Stimulated activated CD4-positive, alpha-beta T cell treated with anti-CD3 and anti-CD28 coated beads, Interleukin-12 subunit alpha, Interleukin-12 subunit beta, amount 100 ng/mL, for 24 hours (primary cell): Measurements from ENCODE around the gene ACY1.

ENCODE experiments used
- DNase-seq, 2 experiments: peaks; one replicate each; pipeline ENCODE4 v3.0.0-alpha.2; 2020; ENCODE audit warnings: low read depth in 2 of 2

The ACY1 gene

DNA sequence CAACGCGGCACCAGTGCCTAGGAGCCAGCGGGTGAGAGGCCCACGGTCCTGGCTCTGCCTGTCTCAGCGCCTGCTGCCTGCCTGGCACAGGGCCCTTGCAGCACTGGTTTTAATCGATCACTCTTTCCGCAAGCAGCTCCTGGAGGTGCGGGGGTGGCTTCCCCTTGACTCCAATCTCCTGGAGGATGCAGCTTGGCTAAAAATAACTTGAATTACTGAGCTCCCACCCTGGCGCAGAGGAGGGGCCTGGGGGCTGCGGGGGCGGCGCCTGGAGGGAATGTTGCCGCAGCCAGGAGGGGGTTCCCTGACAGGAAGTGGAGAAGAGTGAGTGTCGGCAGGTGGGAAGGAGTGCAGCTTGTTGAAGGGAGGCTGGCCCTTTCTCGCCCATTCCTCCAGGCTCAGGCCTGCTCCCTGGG, 22.2 kb downstream of the ACY1 start:
- DNase-seq = no peak

DNA sequence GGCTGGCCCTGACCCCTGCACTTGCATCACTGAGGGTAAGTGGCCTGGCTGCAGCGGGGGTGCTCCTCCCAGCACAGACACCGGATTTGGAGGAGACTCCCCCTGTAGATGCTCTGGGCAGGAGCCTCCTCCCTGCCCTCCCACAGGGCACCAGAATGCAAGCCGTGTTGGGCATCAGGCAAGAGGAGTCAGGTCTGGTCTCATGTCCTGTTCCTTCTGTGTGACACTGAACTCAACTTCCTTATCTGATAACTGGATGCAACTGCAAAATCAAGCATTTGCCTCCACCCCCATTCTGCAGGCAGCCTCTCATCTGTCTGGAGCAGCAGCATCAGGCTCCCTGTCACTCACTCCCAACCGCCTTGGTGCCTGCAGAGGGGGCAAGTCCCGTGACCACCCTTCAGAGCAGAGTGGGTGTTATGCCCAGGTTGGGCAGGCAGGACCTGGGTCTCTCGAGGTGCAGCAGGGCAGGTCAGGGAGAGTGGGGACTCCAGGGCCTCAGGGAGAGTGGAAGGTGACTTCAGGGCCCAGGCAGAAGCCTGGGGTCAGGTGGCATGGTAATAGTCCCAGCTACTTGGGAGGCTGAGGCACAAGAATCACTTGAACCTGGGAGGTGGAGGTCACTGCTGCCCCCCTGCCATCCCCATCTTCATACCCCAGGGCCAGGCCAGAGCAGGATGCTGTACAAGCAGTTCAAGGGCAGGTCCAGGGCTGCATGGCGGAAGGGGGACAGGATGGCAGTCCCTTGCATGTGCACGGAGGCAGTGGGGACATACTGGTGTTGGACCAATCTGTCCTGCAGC, 22.9 kb downstream of the ACY1 start:
- no peak for DNase-seq

DNA sequence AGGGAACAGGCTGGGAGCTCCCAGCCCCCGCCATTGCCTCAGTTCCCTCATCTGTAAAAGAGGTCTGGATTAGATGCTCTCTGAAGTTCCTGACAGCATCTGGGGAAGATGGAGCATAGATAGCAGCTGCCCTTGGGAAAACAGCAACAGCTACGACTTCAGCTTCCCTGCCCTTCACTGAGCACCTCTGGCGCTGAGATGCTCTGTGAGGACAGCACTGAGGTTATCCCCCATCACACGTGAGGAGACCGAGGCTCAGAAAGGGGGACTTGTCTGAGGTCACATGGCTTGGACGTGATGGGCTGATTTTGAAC, 23.4 kb downstream of the ACY1 start:
- no peak for DNase-seq

DNA sequence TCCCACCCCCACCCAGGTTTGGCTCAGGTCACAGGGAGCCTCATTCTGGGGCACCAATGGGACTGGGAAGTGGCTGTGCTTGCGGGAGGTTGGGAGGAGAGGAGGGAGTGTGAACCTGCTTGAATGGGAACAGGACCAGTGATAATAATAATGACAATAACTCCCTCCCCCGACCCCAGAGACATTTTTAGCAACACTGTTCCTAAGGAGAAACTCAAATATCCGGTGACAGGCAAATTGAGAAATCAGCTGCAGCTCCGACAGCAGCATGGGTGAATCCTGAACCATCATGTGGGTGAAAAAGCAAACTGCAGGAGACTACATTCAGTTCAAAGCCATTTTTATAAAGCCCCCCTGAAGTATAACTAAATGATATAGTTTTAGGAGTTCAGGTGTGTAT, 24.0 kb downstream of the ACY1 start:
- DNase-seq = no peak

DNA sequence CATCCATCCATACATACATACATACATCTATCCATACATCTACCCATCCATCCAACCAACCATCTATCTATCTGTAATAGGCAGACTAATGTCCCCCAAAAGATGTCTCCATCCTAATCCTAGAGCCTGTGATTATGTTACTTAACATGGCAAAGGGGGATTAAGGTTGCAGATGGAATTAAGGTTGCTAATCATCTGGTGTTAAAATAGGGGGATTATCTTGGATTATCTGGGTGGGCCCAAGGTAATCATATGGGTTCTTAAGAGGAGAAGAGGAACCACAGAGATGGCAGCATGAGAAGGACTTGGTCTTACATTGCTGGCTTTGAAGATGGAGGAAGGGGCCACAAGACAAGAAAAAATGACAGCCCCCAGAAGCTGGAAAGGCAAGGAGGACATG, 27.1 kb downstream of the ACY1 start:
- DNase-seq = no peak

DNA sequence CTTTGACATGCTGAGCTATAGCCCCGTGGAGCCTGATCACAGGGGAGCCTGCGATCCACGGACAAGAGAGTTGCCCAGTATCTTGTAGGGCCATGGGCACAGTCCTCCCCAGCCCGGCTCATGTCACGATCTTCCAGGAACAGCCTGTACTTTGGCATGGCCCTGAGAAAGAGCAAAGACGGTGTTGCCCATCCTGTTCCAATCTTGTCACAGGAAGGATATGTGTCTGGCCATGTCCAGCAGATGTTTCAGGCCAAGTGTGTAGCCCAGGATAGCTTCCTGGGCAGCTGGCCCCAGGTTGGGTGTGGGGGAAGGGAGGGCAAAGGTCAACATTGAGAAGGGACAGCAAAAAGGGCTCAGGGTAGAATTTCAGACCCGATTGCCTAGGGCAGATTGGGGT, 29.4 kb downstream of the ACY1 start:
- DNase-seq = no peak

DNA sequence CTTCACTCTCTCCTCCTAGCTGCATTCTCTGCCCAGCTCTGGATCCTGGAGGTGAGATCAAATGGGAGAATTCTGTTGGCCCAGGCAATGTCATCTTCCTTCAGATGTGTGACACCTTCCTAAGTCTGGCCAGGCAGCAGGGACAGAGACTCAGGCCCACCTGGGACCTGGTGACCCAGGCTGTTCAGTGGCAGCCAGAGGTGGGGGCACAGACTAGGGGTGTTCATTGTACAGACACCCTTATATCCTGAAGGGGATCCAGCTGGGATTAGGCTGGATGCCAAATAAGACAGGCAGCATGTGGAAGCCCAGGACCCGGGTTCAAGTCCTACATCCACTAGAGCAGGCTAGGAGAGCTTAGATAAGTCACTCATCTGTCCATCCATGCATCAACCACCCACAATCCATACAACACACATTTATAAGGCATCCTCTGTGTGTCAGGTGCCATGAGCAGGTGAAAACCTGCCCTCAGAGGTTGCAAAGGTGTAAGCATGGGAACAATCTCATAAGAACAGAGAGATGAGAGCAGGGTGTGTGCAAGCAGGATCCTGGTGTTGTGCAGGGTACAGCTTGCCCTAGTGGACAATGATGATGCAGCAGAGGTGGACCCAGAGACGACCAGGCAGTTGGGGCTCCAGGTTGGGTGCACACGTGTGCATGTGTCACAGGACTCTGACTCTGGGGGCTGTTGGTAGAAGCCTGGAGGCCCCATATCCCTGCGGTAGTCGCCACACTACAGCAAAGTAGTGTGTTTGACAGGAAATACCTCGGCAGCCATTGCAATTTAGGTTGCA, 30.7 kb downstream of the ACY1 start:
- no peak for DNase-seq

DNA sequence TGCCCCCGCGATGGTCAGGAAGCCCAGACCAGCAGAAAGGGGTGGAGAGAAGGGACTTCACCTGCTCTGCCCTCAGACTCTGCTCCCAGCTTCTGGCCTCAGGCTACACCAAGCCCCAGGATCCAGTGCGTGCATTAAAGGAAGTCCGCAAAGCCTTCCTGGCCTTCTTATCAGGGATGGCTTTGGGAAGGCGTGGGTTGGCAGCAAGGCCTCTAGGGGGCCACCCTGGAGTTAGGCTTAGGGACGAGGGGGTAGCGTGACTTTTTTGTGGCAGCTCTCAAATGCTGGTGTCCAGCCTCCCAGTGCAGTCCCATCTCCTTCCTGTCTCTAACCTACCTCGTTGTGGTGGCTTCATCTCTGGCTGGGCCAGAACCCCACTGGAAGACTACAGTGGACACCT, 31.3 kb downstream of the ACY1 start:
- no peak for DNase-seq

DNA sequence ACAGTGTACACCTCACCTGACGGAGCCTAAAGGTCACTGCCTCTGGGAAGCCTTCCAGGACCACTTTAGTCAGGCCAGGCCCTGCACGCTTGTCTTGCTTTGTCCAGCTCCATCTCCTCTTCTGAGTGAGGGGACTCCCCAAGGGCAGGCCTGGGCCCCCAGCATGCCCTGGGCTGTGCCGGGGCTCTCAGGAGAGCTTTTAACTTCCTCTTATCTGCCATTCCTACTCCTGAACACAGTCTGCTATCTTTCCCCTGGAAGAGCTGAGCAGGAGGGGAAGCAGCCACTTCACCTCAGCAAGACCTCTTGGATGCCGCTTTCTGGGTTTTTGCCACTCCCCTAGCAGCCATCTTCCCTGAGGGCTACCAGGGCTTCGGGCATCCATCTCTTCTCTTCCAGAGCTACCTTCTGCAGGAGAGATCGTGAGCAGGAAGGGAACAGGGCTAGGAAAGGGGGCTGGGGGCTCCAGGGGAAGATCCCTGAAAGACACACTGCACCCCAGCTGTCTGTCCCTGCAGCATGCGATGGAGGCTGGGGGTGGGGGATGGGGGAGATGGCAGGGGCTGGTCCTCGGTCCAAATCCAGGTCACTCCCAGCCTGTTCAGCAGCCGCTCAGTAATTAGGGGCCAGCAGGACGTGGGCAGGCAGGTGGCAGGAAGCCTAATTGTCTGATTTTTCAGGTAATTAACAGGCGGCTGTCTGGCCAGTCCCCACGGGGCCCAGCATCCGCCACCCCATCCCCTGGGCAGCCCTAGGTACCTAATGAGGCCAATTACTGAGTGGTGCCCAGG, 32.3 kb downstream of the ACY1 start:
- no peak for DNase-seq

DNA sequence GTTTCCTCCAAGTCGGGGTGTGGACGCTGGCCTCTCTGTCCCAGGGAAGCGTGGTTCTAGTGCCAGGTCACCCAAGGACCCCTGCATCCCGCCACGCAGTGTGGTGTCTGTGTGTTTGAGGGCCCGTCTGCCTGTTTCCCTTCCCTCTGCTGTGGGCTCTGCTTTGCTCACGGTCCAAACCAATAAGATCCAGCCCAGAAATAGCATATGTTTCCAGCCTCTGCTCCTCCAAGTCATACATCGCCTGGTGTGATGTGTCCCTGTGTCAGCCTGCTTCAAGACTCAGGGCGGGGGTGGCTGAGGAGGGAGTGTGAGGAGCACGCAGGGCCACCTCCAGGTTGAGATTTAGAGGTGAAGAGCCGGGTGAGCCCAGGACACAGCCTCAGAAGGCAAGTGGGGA, 34.3 kb downstream of the ACY1 start:
- no peak for DNase-seq

DNA sequence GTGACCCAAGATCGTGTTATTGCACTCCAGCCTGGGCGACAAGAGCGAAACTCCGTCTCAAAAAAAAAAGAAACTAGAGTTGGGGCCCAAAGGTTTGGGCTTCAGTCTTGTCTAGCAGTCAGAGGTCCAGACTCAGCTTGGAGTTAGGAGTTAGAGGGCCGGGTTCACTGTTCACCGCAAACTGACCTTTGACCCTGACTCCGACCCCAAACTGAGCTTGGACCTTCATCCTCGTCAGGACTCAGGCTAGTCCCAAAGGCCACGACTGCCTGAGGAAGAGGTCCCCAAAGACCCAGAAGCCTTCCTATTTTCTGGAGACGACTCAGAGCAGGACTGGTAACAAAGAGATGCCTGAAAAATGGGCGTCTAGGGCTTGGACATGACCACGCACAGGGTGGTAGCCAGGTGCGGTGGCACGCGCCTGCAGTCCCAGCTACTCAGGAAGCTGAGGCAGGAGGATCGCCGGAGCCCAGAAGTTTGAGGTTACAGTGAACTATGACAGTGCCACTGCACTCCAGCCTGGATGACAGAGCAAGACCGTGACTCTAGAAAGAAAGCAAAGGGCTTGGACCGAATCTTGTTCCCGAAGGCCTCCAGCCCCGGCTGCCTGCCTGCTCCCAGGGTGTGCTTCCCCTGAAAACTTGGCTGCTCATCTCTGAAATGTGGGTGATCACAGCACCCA, 35.1 kb downstream of the ACY1 start:
- DNase-seq = no peak

DNA sequence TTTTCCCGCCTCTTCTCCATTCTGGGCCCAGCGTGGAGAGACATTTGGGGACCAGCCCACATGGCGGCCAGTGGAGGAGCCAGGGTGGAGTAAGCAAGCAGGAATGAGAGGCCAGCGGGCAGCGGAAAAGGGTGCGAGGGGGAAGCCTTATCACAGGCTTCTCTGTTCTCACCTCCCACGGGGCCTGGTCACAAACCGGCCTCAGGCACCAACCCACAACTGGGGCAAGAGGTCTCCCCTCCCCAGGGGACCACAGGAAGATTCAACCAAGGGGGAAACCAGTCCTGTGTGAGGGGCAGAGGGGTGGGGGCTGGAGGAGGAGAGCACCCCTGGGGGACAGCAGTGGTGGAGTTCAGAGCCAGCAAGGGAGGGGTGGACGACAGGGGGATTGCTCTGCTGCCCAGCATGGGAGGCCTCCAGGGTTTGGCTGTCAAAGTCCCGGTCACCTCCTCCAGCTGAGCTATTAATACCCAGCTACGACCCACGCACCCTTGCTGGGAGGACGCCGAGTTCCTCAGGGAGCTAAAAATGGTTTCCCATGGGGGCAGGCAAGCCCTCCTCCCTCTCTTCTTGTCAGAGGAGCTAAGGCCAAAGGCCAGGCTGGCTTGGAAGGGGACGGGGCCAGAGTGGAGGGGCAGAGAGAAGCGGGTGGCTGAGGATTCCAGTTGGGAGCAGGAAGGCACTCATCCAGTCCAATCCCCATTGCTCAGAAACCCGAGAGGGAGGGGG, 36.2 kb downstream of the ACY1 start:
- no peak for DNase-seq

DNA sequence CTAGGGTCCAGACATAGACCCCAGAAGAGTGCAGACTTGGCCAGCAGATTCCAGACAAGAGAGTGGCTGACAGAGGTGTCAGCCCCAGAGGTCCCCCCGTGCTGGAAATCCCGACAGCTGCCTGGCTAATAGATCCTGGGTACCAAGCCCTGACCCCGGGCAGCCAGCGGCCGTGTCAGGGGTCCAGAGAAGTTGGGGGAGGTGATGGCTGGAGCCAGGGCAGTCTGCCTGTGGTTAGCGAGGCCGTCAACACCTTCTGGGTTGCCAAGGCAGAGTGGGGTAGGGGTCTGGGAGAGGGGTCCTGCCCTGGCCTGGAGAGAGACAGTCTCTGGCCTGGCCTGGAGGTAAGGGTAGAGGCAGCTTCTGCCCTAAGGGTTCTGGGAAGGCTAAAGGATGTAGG, 37.5 kb downstream of the ACY1 start:
- DNase-seq = no peak

DNA sequence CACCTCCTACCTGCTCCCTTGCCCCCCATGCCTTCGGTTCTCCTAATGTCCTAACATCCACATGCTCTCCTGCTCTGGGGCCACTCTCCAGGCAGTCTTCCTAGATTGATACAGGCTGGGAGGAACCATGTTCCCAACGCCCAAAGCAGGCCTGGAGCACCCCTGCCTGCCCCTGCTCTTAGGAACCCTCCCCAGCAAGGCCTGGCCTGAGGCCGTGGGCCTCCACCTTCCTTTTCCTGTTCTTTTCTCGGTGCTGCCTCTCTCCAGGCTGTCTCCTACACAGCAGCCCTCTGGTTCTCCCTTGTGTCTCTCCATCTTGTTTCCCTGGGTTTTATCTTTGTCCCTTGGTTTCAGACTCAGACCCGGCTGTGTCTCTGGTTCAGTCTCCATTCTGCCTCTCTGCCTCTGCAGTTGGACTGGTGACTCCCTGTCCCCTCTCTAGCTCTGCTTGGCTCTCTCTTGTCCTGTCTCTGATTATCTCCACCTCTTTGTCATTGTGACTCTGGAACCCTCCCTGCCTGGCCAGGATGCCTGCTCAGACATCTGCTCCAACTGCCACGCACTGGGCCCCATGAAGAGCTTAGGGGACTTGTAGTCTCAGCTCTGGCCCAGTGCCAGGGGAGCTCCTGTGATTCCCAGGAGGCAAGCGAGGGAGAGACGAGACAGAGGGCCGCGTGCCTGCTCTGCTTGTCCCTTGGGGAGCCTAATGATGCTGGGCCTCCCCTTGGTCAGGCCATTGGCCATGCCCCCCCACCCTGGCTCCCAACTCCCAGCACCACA, 38.3 kb downstream of the ACY1 start:
- DNase-seq = no peak

DNA sequence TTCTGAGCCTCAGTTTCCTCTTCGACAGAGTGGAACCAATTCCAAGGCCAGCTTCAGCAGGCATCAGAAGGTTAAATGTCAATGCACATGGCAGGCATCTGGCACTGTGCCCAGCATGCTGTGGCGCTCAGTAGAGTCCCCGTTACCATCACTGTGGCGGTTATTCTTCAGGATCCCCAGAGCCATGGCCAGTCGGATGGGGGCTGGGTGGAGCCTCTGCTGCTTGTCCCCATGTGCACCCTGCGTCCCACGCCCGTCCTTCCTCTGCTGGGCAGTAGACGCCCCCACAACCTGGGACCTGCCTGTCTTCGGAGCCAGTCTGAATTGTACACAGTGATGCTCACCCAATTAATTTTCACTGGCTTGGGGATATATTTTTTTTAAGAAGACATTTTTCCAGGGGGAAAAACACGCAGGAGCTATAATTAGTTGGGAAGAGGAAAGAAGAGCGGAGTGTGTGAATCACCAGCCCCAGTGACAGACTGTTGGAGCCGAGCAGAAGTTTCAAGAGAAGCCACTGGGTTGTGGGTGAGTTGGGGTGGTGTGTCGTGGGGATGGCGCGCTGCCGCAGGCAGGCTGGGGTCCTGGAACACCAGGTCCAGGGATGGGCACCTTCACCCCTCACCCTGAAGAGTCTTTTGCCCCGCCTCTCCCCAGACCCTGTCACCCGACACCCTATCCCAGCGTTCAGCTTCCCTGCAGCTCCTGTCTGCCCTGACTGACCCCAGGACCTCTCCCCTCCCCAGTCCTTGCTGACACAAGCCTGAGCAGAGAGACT, 39.2 kb downstream of the ACY1 start:
- DNase-seq = no peak

DNA sequence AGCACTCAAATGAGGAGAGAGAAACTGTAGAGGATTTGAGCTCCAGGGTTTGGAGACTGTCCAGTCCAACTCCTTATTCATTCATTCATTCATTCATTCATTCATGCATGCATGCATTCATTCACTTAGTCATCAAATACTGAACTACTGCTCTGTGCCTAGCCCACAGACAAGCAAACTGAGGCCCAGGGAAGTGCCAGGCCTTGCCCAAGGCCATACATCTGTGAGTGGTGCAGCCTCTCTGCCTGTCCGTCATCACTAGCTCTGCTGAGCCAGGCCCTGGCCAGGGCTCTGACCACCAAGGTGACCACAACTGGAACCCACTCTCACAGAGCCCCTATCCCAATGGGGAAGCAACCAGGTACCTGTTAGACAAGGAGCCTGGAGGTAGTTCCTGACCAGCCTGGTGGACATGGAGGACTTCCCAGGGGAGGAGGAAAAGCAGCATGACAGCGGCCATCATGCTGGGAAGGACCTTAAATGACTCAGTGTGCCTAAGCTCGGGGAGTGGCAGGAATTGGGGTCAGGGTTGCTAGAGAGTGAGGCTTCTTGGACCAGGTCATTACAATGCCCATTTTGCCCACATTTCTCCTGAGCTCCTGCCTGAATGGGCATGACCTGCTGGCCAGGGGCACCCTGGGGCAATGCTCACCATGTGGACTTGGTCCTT, 39.9 kb downstream of the ACY1 start:
- DNase-seq = no peak

DNA sequence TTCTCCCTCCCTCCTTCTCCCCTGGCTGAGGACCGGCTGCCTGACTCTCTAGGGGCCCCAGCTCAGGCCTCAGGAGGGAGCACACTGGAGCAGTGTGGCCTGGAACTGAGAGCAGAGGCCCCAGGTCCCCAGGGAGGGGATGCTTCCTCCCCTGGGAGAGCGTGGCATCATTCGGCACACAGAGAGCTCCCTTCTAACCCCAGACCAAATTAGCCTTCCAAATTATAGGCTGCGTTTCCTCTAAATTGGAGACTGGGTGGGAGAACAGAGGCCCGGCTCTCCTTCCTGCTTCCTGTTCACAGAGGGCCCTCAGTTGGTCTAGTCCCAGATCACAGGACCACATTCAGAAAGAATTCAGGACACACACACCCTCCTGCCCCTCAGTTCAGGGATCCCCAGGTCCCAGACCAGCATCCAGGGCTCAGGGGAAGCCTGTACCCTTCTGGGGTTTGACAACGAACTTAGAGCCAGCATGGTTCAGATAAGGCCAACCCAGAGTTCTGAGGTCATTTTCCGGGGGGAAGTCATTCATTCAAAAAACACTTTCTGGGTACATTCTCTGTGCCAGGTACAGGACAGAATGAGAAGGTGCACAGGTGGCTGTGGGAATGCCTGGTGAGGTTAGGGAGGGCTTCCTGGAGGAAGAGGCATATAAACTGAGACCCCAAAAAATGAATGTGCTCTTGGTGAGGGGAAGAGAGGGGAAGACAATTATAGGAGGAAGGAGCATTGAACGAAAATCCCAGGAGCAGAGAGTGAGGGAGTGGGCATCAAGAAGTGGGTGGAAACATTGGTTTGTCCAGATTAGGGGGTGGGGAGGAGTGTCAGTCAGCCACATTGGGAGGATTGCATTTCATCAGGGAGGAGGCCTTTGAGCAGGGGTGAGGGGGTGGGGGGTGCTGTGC, 40.8 kb downstream of the ACY1 start:
- no peak for DNase-seq

DNA sequence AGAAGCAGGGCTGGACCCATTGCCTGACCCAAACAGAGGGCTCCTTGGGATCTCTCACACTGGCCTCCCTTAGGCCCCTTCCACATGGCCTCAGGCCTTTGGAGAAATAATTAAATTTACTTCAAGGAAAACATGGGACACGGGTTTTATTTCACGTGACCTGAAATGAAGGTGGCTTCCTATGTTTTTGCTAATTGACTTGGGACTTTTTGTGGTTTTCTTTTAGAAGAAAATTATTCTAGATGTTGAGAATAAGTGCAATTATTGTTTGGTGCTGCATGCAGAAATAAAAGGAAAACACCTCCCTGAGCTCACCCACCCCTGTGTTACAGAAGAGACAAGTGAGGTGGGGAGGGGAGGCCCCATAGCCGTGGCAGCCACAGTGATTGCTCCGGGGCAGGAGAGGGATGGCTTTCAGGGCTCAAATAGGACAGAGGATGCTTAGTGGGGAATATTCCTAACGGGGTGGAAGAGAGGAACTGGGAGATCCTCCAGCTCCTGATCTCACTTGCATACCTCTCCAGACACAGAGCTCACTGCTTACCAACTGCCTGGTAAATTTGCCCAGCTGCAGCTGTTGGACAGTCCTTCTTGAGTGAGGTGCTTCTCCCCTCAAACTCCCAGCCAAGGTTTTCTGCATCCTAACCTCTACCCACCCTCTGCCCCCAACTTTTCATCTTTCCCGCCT, 41.6 kb downstream of the ACY1 start:
- no peak for DNase-seq
